ENCODE data around the gene RPL10A. TPM values are rescaled to one million over a fixed set of nuclear protein-coding genes. Genes with fewer than 3 reads are reported as not detected.

RPL10A gene
- total and polyA plus RNA-seq, 11 donors, result 356 to 1,412 (median 532) TPM

GRCh38 chr6:35488517-35488862 is 20.3 kb downstream of the RPL10A start:
- intact Hi-C loops (cut with DNase I), result no loop called here
- ATAC-seq, result no peak
- WGBS, 4 donors, result 73 to 78% (median 75%) methylated on average over 9 of the region's 9 CpGs
- TF ChIP-seq POLR2A (IDR thresholded peaks at IDR 0.05) (no peak), CTCF (IDR thresholded peaks at IDR 0.05) (no peak)
- Histone ChIP-seq H3K9me3 (no peaks in the 10 kb centered on the region), H3K27me3 (peaks cover 0 to 9% (median 0%) of the 10 kb centered on the region in 9 donors), H3K4me3 (no peak overlapping the region), H3K27ac (peak overlapping the region in 8 of 12 donors; percentile 30 to 100 (median 88)), H3K36me3 (peaks cover 0 to 9% (median 3%) of the 10 kb centered on the region in 9 donors), H3K4me1 (peaks cover 0 to 79% (median 52%) of the 10 kb centered on the region in 12 donors)
- no peak for DNase-seq

- ATAC-seq (no peak), DNase-seq (peak in 1 of 5 donors; percentile 22)
- Histone ChIP-seq H3K9me3 (no peaks in the 10 kb centered on the region), H3K27me3 (peaks cover 0 to 9% (median 0%) of the 10 kb centered on the region in 9 donors), H3K27ac (peak overlapping the region in 9 of 12 donors; percentile 59 to 100 (median 89)), H3K4me3 (no peak overlapping the region), H3K36me3 (peaks cover 0 to 5% (median 1%) of the 10 kb centered on the region in 9 donors), H3K4me1 (peaks cover 0 to 85% (median 55%) of the 10 kb centered on the region in 12 donors)
- TF ChIP-seq POLR2A (IDR thresholded peaks at IDR 0.05), result no peak
- intact Hi-C loops (cut with DNase I), result no loop called here
- WGBS, 4 donors, result 75 to 92% (median 90%) methylated on average over 1 of the region's 1 CpG
Measured at GRCh38 chr6:35489066-35489465, 20.9 kb downstream of the RPL10A start.

- 5 to 17% (median 15%) methylated on average over 13 to 28 of the region's 28 CpGs for WGBS, 4 donors
- DNase-seq, result peak; percentile 89 to 94 (median 92)
Measured at GRCh38 chr6:35489995-35490791, 22.0 kb downstream of the RPL10A start.

GRCh38 chr6:35490821-35491557 is 22.8 kb downstream of the RPL10A start:
- intact Hi-C loops (cut with DNase I), result no loop called here
- ATAC-seq (peak in 1 of 4 donors; percentile 3), DNase-seq (no peak)
- WGBS, 4 donors, result 34 to 50% (median 37%) methylated on average over 8 of the region's 8 CpGs
- peak overlapping the region in 7 of 12 donors; percentile 26 to 49 (median 46) for H3K4me3 ChIP-seq
- peaks cover 0 to 19% (median 0%) of the 10 kb centered on the region in 9 donors for H3K27me3 ChIP-seq
- H3K36me3 ChIP-seq, result no peaks in the 10 kb centered on the region
- no peaks in the 10 kb centered on the region for H3K9me3 ChIP-seq
- H3K27ac ChIP-seq, result peak overlapping the region; percentile 18 to 100 (median 89)
- TF ChIP-seq CTCF (IDR thresholded peaks at IDR 0.05), result no peak
- no peak for TF ChIP-seq POLR2A (IDR thresholded peaks at IDR 0.05)
- peaks cover 0 to 92% (median 60%) of the 10 kb centered on the region in 12 donors for H3K4me1 ChIP-seq

More at GRCh38 chr6:35489995-35490791, 22.0 kb downstream of the RPL10A start:
- H3K4me1 ChIP-seq, result peaks cover 0 to 92% (median 61%) of the 10 kb centered on the region in 12 donors
- H3K9me3 ChIP-seq, result no peaks in the 10 kb centered on the region
- H3K27ac ChIP-seq, result peak overlapping the region; percentile 18 to 100 (median 89)
- no peaks in the 10 kb centered on the region for H3K36me3 ChIP-seq
- TF ChIP-seq CTCF (IDR thresholded peaks at IDR 0.05) (no peak), POLR2A (IDR thresholded peaks at IDR 0.05) (no peak)
- ATAC-seq, result peak; percentile 71 to 85 (median 74)
- intact Hi-C loops (cut with DNase I), result no loop called here
- peak overlapping the region in 10 of 12 donors; percentile 3 to 49 (median 36) for H3K4me3 ChIP-seq
- H3K27me3 ChIP-seq, result peaks cover 0 to 11% (median 0%) of the 10 kb centered on the region in 9 donors
